HG02798 (cell line): ENCODE measurements around the gene USP7.
"Not testable (repeated sequence)": the region's sequence is repeated elsewhere in the genome, so short reads cannot be mapped to it uniquely, and the experiment has no call there.

Experiments
- ATAC-seq: cut with Tn5 transposase; IDR thresholded peaks from one replicate; pipeline ENCODE4 v1.9.1; 2021; ENCODE audit warnings: mild to moderate bottlenecking; ENCODE audit not compliant: unreplicated experiment, poor library complexity

Gene USP7

DNA sequence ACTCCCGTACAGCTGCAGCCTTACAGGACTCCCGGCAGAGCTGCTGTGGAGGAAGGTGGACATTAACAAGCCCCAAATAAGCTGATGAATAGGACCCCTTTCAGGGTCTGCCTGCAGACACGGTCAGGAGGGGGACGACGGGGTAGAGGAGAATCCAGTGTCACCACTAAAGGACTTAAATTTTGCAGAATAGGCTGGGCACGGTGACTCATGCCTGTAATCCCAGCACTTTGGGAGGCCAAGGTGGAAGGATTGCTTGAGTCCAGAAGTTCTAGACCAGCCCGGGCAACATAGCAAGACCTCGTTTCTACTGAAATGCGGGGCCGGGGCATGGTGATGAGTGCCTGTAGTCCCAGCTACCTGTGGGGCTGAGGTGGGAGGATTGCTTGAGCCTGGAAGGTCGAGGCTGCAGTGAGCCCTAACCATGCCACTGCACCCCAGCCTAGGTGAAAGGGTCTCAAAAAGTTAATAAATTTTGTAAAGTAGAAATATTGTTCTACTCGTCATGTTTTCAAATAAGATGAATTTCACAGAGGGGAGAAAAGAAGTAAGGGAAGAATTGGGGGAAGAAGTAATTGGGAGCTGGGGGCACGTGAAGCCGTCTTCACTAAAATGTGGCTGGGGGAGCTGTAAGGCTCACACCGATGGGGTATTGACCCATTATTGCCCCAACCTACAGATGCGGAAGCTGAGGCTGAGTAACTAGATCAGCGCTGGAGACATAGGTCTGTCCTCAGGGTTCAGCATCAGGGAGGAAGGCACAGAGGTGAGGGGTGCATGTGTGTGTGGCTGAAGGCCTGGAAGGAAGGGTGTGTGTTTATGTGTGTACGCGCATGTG is 76.9 kb downstream of the USP7 start:
- ATAC-seq, result no peak

DNA sequence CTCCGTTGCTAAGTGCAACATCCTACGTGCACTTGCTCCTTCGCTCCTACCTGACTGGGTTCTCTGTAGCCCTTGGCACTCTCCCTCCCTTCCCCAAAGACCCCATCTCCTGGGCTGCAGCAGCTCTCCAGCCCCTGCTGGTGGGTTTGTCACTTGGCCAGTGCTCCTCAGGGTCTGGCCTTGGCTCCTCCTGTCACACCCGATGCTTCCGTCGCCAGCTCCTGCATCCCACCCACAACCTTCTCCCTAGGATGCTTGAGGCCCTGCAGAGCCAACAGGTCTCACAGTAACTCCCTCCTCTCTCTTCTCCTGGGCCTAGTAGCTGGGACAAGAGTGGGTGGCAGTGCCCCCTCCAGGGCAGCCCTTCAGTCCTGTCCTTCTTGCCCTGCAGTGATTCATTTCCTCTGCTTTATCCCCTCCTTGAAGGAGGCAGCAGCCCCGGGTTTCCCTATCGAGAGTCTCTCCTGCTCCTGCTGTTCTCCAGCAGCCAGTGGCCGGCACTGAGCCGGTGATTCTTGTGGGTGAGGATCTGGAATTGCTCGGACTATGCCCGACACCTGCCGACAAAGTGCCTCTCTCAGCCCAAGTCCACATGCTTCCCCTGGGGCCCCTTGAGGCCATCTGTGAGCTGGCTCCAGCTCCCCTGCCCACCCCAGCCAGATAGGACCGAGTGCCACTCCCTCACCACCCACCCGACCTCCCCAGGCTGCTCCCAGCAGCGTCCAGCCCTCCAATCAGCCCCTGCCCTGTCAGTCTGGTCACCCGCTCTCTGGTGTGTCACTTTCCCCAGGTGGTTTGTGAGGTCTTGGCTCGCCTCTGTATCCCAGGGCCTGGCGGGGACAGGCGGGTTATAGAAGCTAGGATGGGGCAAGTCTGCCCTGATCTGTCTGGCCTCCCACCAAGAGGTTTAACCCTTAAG is 77.8 kb downstream of the USP7 start:
- ATAC-seq, result no peak

DNA sequence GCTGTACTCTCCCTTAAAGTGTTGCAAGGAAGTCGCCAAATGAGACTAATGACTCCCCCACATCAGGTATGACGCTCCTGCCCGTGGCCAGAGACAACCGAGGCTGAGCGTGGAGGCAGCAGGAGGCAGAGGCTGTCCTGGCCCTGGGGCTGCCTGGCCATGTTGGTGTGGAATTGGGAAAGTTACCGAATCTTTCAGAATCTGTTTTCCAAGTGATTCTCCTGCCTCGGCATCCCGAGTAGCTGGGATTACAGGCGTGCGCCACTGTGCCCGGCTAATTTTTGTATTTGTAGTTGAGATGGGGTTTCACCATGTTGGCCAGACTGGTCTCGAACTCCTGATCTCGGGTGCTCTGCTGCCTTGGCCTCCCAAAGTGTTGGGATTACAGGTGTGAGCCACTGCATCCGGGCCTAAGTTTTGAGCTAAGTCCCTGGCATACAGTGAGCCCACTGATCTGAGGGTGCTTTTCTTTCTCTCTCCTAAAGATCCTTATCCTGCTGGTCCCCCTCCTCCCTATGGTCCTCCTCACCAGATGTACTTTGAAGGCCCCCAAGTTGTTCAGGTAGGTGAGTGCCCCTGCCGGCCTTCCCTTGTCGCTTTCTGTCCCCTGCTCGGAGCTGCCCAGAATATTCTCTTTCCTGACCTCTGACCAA is 80.9 kb downstream of the USP7 start:
- no peak for ATAC-seq

DNA sequence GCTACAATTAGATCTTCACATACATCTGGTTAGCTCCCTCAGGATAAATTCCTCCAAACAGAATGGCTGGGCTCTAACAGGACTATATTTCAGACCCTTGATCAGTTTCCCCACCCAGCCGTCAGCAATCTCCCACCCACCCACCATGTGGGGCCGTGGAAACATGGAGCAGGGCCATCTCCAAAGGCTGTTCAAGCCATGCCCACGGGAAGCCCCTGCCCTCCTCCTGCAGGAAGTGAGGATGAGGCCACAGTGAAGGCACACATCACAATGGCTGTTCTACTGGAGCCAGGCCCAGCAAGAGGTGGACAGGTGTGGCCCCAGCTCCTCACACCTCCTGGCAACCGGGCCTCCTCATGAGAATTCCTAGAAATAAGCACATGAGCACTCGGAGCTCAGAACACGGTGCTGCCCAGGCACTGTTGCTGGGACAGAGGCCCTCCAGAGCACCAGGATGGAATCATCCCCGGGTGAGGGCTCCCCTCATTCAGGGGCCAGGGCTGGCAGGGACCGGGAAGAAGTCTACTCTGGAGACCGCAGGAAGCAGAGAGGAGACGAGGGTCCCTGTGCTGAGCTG is 81.6 kb downstream of the USP7 start, which contains the start of gene LITAFD:
Gene LITAFD (plus strand): TSS at position 311 of the 577 bp plus-strand sequence. CDS start 2,005 bp downstream, outside the sequence.
- ATAC-seq, result no peak

DNA sequence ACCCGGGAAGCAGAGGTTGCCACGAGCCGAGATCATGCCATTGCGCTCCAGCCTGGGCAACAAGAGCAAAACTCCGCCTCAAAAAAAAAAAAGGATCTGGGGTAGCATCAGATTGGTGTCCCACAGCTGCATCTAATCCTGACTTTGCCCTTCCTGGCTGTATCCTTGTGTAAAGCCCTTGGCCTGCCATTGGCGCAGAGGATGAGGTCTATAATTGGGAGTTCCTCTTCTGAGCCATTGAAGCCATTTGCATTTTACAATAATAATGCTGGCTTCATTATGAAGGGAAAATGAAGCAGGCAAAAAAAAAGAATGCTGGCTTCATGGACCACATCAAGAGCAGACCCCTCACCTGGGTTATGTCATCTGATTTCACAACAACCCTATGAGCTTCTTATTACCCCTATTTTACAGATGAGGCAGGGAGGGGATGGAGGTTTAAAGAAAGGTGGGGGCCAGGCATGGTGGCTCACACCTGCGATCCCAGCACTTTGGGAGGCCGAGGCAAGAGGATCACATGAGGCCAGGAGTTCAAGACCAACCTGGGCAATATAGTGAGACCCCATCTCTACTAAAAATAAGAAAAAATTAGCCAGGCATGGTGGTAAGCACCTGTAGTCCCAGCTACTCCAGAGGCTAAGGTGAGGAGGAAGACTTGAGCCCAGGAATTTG is 82.7 kb downstream of the USP7 start:
- ATAC-seq, result no peak

DNA sequence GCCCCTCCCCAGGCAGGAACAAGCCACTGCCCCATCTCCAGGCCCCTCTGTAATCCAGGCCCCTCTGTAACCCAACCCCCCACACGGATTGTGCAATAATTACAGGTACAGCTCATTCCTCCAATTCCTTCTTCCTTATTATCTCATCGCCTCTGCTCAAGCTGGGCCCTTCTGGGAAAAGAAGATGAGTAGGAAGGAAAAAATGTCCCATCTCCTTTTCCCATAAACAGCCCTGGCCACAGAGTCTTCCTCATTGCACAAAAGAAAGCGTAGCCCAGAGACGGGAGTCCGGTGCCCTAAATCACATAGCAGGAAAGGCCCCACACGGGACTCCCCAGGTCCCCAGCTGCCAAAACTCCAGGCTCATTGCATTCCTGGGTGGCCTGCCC is 85.2 kb downstream of the USP7 start:
- no peak for ATAC-seq

DNA sequence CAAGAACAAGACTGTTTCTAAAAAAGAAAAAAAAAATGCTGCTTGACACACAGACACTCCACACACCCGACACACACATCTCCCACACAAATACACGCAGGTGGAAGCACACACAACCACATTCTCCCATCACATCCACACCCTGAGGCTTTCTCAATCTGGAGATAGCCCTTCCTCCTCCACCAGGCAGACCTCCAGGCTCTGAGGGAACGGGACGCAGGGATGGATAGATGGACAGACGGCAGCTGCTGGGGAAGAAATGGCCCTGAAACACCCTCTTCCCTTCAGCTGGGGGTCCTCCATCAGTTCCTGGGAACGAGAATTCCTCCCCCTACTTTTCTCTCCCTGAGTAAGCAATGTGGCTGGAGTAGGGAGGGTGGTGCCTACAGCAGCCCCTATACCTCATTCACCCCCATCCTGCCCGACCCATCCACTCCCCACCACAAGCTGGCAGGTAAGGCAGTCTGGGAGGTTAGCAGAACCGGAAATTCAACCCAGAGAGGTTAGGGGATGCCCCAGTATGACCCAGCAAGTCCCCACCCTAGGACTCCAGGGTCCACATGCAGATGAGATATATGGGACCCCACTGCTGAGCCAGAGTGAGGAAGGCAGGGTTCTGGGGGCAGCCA is 85.7 kb downstream of the USP7 start:
- ATAC-seq, result no peak

DNA sequence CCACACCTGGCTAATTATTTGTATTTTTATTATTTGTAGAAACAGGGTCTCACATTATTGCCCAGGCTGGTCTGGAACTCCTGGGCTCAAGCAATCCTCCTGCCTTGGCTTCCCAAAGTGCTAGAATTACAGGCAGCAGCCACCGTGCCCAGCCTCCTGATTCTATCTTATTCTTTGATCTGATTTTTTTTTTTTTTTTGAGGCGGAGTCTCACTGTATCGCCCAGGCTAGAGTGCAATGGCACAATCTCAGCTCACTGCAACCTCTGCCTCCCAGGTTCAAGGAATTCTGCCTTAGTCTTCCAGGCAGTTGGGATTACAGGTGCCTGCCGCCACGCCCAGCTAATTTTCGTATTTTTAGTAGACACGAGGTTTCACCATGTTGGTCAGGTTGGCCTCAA is 88.4 kb downstream of the USP7 start:
- ATAC-seq, result not testable (repeated sequence)

DNA sequence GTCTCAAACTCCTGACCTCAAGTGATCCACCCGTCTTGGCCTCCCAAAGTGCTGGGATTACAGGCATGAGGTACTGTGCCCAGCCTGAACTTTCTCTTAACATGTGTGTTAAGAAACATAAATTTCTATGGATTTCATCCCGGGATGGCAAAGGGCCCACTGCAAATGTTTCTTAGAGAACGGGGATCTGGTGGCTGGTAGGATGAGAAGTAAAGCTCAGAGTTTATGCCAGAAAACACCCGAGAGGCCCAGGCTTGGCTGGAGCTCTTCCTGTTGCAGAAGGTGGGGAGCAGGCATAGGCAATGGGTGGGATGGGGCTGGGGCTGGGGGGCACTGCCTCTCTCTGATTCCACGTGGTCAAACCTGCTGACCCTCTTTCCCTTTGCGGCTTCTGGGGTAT is 89.3 kb downstream of the USP7 start:
- no peak for ATAC-seq

DNA sequence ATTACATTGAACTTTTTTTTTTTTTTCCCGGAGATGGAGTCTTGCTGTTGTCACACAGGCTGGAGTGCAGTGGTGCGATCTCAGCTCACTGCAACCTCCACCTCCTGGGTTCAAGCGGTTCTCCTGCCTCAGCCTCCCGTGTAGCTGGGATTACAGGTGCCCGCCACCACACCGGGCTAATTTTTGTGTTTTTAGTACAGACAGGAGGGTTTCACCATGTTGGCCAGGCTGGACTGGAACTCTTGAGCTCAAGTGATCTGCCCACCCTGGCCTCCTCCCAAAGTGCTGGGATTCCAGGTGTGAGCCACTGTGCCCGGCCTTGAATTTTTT is 89.9 kb downstream of the USP7 start:
- ATAC-seq, result not testable (repeated sequence)

DNA sequence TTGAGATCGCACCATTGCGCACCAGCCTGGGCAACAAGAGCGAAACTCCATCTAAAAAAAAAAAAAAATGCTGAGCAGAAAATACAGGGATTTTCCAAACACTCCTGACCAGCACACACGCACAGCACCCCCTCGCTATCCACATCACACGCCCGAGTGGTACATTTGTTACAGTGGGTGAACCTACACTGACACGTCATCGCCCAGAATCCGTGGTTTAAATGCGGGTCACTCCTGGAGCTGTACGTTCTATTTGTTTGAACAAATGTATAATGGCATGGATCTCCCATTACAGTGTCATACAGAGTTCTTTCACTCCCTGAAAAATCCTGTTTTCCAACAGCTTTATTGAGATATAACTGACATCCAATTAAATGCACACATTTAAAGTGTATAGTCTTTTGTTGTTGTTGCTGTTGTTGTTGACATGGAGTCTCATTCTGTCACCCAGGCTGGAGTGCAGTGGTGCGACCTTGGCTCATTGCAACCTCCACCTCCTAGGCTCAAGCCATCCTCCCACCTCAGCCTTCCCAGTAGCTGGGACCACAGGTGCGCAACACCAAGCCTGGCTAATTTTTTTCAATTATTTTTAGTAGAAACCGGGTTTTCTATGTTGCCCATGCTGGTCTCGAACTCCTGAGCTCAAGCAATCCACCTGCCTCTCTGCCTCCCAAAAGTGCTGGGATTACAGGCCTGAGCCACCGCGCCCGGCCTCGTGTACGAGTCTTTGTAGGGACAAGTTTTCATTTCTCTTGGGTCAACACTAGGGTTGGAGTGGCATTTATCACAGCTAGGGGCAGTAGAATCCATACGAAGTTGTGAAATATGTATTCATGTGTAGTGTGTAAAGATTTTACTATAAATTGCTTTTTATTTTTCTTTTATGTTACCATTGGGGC is 90.5 kb downstream of the USP7 start:
- ATAC-seq, result no peak

DNA sequence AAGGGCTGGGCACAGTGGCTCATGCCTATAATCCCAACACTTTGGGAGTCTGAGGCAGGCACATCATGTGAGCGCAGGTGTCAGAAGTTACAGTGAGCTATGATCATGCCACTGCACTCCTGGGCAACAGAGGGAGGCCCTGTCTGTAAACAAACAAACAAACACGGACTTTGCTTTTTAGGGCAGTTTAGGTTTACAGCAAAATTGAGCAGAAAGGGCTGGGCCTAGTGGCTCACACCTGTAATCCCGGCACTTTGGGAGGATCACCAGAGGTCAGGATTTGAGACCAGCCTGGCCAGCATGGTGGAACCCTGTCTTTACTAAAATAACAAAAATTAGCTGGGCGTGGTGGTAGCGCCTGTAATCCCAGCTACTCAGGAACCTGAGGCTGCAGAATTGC is 91.6 kb downstream of the USP7 start:
- no peak for ATAC-seq

DNA sequence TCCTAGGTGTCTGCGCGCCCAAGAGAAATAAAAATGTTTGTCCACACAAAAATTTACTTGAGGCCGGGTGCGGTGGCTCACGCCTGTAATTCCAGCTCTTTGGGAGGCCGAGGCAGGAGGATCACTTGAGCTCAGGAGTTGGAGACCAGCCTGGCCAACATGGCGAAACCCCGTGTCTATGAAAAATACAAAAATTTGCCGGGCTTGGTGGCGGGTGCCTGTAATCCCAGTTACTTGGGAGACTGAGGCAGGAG is 93.8 kb downstream of the USP7 start:
- not testable (repeated sequence) for ATAC-seq

DNA sequence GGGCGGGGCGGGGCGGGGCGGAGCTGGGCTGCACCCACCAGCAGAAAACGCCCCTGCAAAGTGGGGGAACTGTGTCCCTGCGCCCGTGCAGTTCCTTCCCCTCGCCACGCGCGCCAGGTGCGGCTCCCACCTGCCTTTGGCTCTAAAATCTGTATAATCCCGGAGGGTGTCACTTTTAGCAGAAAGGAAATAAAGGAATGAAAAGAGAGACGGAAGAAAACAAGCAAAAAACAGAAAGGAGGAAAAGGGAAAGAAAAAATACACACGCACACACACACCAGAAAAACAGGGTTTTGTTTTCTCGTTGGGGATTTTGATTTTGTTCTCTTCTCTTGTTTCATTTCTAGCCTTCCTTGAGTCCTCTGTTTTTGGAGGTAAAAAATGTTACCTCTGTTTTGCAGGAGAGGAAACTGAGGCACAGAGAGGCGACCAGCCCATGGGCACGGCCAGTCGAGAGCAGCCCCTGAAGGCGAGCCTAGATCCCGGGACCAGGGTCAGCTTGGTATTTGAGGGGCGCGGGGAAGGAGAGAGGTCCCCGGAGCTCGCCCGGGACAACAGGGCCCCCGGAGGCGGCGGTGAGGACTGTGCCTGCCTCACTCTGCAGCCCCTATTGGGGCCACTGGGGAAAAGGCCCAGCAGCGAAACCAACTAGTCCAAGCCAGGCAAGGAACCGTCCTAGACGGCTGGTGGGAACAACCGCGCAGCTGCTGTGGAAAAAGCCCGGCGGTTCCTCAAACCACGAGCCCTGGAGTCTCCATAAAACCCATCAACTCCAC is 94.3 kb downstream of the USP7 start:
- no peak for ATAC-seq

DNA sequence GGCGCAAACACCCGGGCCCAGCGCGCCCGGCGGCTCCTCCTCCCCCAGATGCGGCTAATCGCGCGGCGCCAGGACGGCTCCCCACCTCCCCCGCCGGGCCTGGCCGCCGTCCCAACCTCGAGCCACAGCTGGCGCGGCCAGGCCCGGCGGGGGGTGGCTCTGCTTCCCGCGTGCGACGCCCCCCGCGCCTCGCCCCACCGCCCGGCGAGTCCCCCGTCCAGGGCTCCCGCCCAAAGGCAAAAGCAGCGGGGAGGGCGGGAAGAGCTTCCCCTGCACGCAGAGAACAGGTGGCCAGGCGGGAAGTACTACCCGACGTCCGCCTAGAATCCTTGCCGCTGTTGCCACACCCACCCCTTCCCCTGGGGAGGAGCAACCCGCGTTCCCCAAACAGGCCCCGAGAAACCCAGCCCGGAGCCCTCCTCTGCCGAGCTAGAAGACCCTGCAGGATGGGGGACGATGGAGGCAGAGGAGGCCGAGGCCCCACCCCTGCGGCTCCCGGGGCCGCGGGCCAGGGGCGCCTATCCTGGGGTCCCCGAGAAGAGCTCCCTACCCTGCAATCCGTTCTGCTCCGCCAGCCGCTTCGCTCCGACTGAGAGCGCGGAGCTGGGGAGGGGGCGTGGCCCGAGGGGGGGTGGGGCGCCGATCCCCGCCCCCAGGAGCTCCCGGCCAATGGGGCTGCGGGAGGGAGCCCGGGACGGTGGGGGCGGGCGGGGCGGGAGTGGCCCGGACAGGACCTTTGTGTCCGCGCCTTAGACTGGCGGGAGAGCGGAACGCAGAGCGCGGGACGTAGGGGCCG is 95.1 kb downstream of the USP7 start, which contains the start of gene CARHSP1:
Gene CARHSP1 (minus strand): TSS at position 591 of the 796 bp plus-strand sequence. CDS start 9,678 bp downstream, outside the sequence.
- ATAC-seq, result peak; percentile 73

DNA sequence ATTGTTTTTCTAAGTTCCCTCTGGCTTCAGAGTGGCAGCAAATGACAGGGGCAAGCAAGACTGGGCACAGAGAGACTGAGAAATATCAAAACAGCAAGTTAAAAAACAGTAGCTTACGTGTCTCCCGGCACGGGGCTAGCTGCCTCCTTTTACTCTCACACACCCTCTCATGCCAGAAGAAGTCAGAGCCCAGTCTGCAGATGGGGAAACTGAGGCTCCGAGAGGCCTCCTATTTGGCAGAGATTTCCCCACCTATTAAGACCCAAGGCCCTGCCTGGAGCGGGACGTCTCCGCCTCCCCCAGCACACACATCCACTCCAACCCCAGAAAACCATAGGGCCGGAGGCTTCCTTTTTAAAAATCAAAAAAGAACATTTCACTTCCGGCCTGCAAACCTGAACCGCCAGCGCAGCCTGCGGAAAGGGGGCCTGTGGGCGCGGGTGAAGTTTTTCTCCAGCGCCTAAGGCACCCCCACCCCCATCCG is 95.7 kb downstream of the USP7 start:
- no peak for ATAC-seq
